GM19463 (cell line): ENCODE results near the gene PIGS.
"Not testable (repeated sequence)": the region's sequence is repeated elsewhere in the genome, so short reads cannot be mapped to it uniquely, and the experiment has no call there.

Source experiments
- ATAC-seq: cut with Tn5 transposase; IDR thresholded peaks from one replicate; pipeline ENCODE4 v1.9.1; 2021; ENCODE audit warnings: mild to moderate bottlenecking, moderate library complexity; ENCODE audit not compliant: unreplicated experiment

The PIGS gene

GRCh38 chr17:28579526-28579925 is 8.2 kb upstream of the PIGS start:
- no peak for ATAC-seq

- ATAC-seq: no peak
These were observed 7.2 kb upstream of the PIGS start for GRCh38 chr17:28578246-28579195.

- no peak for ATAC-seq
These were observed 6.1 kb upstream of the PIGS start for GRCh38 chr17:28577466-28577824.

- peak; percentile 91 for ATAC-seq
These were observed 5.6 kb upstream of the PIGS start, which contains the start of gene ALDOC for GRCh38 chr17:28576758-28577465. Gene ALDOC, minus strand, starts transcription at chr17:28576895. Its CDS starts 1,363 bp downstream, at chr17:28575532.

DNA sequence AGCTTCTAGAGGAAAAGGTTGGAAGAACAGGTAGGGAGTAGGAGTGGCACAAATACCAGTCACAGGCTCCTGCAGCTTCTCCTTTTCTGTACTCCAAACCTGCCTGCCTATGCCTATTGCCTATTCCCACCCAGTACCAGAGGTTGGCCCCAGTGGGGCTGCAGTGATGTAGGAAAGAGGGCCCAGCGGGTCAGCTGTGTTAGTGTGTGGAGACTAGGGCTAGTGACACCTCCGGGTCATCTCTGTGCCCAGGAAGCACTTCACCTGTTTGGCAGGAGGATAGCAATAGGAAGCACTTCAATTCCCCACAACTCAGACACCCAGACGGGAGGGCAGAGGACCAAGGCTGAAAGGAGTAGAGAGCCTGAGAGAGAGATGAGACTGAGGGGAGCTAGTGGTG is 4.7 kb upstream of the PIGS start:
- ATAC-seq: not testable (repeated sequence)

DNA sequence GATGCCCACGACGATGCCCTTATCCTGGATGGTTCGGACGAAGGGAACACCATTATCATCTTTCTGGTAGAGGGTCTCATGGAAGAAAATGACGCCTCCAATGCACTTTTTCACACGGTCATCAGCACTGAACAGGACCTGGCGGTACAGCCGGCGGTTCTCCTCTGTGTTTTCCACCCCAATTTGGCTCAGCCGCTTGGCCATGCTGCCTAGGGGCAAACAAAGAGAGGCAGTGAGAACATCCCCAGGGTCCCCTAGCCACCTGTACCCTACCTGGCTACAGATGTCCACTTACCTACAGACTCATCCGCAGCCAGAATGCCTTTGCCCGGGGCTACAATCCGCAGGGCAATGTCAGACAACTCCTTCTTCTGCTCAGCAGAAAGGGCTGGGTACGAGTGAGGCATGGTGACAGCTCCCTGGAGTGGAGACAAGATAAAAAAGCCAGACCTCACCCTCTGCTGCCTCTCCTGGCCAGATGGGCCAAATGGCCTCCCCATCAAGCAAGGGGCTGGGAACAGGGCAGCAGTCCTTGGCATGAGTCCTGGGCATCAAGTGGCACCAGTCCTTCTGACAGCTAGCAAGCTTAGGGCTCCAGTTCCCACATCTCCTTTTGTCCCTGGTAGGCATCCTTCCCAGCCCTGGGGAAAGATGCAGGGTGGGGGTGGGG is 3.9 kb upstream of the PIGS start:
- ATAC-seq: no peak

DNA sequence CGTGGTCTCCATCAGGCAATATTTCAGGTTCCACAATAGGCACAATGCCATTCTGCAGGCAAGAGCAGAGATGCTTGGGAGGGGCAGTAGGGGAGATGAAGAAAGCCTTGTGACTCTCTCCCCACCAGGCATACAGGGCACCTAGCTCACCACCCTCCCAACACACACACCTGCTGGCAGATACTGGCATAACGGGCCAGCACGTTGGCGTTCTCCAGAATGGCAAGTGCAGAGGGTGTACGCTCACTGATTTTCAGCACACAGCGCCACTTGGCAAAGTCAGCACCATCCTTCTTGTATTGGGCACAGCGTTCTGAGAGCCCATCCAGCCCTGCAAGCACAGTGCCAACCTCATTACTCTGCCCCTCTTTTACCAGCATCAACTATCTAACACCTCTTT is 3.2 kb upstream of the PIGS start:
- no peak for ATAC-seq

- no peak for ATAC-seq
These were observed 2.7 kb upstream of the PIGS start for GRCh38 chr17:28573966-28574480.

DNA sequence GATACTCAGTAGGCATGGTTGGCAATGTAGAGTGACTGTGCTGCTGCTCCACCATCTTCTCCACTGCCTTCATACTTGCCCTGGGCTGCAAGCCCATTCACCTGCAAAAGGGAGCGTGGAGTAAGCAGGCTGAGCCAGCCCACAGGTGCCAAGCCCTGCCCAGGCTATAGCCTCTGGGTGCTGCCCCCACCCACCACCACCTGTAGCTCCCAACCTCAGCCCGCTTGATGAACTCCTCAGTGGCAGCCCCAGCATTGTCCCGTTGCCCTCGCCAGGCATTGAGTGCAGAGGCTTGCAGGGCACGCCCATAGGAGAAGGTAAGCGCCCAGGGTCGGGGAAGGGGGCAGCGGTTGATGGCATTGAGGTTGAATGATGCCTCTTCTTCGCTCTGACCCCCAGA is 2.2 kb upstream of the PIGS start:
- no peak for ATAC-seq

GRCh38 chr17:28573040-28573380 is 1.7 kb upstream of the PIGS start:
- ATAC-seq: no peak

DNA sequence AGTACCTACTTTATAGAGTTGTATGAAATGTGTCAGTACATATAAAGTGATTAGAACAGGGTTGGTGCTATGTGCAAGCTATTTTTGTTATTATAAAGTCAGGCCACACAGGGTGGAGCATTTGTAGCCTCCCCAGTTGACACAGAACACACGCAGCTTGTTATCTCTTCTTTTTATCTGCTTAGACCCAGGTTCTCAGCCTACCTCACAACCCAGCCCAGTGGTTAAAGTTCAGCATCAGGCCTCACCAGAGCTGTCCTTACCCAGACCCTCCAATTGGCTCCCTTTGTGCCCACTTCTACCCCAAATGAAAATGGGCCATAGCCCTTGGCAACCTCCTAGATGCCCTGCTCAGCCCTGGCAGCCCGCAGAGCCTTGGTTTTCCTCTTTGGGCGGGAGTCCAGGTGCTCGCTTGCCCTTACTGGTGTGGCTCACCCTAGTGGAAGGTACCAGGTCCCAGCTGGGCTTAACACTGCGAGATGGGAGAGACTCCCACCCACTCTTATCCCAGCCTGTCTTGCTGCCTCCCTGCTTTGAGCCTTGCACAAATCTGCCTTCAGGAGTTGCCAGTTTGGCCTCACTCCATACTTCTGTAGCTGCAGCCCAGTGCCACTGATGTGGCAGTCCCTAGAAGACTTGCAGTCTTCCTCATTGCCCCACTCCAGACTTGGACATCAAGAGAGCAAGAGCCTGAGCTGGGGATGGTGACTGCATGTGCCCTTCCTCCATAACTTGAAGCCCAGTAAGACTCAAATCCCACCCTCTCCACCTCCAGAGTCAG is 1.1 kb upstream of the PIGS start:
- ATAC-seq: no peak

DNA sequence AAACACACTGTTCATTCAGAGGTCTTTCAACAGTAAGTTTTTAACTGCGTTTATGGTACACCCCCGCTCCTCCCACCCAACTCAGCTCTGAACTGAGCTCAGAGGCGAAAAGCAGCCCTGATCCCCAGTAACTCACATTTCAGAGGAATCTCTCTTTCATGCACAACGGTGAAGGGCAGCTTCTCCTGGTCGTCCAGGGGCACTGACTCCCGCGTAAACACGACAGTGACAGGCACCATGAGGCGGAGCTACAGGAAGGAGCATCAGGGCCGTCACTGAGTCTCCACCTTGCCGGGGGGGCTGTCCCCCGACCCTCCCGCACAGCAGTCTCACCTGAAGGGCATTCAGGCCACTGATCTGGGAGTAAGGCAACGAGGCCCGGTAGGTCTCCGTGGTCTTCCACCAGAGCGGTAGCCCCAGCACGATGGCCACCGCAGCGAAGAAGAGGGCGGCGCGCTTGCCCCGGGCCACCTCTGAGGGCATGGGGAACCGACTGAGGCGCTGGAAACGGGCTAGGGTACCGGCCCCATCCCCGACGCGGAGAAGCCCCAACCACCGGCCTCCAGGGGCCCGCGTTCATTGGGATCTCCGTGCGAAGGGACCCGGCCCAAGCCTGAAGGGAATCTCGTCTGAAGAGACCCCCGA is 486 bp downstream of the PIGS start:
- ATAC-seq: no peak

DNA sequence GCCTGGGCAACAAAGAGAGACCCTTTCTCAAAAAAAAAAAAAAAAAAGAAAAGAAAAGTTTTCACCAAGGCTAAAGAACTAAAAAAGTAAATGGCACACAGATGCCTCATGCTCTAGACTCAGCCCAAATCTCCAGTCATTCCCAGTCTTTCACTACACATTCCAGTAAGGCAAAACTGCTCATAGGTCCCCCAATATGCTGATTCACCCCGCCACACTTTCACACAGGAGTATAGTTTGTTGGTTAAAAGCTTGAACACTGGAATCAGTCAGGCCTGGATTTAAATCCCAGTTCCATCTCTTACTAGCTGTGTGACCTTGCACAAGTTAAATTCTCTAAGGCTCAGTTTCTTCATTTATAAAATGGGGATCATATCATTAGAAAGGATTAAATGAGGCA is 1.9 kb downstream of the PIGS start:
- ATAC-seq: no peak

DNA sequence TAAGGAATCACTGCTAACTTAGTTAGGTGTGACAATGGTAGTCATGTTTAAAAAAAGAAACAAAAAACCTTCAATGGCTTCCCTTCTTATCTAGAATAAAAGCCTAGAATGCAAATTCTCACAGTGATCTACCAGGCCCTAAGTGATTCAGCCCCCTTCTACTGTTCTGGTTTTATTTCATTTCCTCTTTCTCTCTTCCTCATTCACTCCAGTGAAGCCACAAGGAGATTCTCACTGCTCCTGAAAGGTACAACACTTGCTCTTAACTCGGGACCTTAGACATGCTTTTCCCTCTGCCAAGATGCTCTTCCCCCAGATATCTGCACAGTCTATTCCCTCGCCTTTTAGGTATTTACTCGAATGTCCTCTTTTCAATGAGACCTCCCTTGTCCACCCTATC is 3.7 kb downstream of the PIGS start:
- no peak for ATAC-seq

- ATAC-seq: no peak
These were observed 7.8 kb downstream of the PIGS start for GRCh38 chr17:28563475-28563874.

GRCh38 chr17:28555022-28555421 is 16.3 kb downstream of the PIGS start:
- no peak for ATAC-seq

DNA sequence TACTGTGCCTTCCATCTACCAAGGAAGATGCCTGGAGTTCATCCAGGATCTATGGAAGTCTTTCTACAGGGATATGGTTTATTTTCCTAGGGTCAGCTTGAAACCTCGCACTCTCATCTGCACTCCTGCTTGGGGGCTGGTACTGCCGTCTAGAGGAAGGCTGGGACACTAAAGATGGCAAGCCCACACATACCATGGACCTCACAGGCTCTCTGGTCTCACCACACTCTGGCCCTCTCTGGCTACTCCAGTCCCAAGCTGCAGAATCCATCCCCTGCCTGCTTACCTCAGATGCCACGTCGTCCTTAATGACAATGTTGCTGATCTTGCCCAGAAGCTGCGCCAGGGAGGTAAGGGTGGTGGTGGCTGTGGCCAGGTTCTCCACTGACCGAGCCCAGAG is 16.8 kb downstream of the PIGS start:
- no peak for ATAC-seq

- ATAC-seq: no peak
These were observed 18.3 kb downstream of the PIGS start for GRCh38 chr17:28553000-28553505.

DNA sequence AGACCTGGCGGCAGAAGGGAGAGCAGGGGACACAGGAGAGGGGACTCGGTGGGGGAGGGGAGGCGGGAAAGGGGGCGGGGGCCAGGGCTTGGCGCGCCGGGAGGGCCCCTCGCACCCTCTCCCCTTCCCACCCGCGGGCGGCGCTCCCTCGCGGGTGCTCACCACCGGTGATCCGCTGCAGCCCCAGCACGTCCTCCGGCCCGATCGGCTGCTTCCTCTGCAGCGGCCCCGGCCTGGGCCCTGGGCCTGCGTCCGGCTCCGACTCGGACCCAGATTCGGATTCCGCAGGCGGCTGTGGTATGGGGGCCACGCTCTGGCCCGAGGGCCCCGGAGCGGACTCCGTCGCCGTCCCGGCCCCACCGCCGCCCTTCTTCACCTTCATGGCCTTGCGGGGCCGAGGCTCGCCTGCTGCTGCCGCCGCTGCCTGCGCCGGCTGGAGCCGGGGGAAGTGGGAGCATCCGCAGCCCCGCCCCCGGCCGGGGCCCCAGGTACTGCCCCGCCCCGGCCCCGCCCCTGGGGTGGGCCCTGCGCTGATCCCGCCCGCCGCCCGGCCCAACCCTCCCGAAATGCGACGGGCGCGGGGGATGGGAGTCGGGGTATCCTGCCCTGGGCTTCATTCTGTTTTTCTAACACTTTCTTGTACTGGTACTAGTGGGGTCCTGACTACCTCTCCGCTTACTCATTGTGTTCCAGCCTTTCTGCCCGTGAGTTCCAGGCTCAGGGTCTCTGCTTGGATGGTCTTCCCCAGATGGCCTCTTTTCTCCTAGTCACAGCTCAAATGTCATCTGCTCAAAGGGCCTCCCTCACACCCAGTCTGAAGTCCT is 18.9 kb downstream of the PIGS start, which contains the start of gene UNC119:
Gene UNC119 (minus strand): TSS at position 449 of the 824 bp plus-strand sequence. CDS start 67 bp downstream, at position 382.
- ATAC-seq: peak; percentile 67
